PC-3 (cell line): ENCODE results near the gene TSPEAR.

ENCODE experiments used
- CTCF ChIP-seq: fragments of 300-600 bp; sonication (generic); conservative IDR thresholded peaks from 2 replicates; pipeline ENCODE4 v1.5.1; 2017; ENCODE audit warnings: antibody characterized with exemption, low read depth, mild to moderate bottlenecking, low read length
- EZH2 ChIP-seq: fragments of 300-600 bp; sonication (generic); IDR thresholded peaks from one replicate; pipeline ENCODE4 v1.6.1; 2017; ENCODE audit warnings: antibody characterized with exemption, mild to moderate bottlenecking, low read length; ENCODE audit not compliant: unreplicated experiment

GRCh38 chr21:44583089-44583799, 128.1 kb downstream of the TSPEAR start:
- TF ChIP-seq CTCF (no peak), EZH2 (no peak)
